HG02840 (cell line): ENCODE data around the gene PIGU.

ENCODE experiments used
- ATAC-seq: cut with Tn5 transposase; IDR thresholded peaks from one replicate; pipeline ENCODE4 v1.9.1; 2021; ENCODE audit warnings: mild to moderate bottlenecking, moderate library complexity, moderate number of reproducible peaks; ENCODE audit not compliant: unreplicated experiment, low FRiP score

The PIGU gene

DNA sequence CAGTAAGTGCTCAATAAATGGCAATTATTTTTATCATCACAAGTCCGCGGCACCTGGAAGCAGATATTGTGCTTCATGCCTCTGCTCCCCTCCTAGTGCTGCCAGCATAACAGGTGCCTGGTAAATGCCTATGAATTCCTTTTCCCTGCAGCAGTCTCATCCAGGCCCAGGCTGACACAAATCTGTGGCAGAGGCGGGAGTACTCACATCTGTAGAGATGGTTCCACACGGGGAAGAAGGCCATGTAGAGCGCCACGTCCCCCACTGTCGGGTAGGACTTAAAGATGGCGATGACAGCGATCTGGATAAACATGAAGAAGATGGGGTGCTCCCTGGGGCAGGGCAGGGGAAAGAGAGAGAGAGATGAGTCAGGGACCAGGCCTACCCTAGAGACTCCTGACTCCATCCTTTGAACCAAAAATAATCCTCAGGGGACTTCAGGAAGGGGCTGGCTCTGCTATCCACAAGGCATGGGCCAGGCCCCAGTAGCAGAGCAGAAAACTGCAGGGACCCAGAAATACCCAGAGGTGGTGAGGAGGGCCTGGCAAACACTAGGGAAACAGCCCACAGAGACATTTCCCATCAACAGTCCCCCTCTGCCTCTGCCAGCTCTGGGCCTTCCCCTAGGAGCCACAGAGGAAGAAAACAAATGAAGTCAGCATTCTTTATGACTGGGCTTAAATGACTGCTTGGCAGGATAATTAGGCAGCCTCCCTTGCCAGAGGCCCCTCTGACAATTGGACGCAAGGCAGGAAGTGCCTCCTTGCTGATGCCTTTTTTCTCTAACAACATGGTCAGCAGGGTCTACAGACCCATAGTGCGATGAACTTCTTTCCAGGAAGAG lies 95.3 kb downstream of the PIGU start:
- ATAC-seq = no peak

DNA sequence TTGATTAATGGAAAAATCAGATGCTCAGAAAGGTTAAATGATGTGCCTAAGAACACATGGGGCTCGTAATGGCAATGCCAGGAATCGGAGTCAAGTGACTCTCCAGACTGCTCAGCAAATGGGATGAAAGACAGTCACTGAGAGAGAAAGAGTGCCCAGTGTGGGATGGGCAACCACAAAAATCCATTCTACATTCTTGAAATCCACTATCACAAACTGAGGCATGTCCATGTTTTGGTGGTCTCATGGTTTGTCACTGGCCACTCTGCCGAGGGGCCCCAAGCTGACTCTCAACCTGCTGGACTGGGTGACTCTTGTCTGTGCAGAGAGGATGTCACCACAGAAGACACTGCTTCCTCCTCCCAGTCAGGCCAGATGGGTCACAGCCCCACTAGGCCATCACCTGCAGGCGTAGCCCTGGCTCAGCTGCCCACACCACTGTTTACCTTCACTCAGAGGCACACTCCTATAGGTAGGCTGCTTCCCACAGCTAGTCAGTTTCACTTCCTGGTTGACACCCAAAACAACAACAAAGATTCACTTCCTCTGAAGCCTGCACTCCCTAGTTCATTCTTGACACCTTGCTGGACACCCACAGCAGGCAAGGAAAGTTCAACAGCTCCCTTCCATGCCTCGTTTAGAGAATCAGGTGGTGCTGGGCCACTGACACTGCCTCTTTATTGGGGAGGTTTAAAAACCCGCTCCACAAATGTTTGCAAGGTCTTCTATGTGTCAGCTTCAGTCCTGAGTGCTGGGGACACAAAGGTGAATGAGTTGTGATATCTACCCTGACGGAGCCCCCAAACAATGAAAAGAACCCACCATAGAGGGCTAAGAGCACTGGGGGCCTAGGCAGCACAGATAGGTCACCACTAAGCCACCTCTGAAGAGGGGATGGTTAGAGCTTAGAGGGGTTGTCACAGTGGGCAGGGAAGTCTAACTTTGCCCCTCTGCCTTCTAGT lies 96.6 kb downstream of the PIGU start:
- no peak for ATAC-seq

DNA sequence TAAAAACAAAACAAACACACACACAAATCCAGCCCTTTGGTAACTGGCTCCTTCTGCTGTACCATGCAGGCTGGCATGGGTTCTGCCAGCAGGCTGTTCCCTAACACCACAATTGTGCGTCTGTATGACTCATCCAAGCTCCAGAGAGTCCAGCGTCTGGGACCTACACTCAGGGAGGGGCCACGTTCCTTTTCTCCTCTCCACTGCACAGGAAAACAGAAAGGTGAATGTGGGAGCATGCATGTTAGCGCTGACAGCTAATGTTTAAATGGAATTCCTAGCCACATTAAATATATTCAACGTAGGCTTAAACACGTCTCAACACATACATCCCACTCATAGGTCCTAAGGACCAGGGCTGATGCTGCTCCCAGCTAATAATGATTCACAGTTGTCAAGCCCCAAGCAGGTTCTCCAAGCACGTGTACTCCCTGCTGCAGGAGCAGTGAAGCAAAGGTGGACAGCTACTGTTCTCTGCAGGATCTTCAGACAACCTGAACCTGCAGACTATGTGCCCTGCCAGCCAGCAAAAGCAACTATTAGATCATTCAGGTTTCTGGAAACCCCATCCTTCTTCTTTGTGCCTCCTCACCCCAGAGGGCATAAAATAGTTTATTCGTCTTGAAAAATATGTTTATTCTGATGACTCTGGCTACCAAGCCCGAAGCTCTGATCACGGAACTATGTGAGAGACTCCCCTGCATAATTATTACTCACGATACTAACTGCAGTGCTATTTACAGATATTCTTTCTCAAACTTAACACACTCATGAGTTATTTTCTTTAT lies 97.5 kb downstream of the PIGU start:
- ATAC-seq = no peak

DNA sequence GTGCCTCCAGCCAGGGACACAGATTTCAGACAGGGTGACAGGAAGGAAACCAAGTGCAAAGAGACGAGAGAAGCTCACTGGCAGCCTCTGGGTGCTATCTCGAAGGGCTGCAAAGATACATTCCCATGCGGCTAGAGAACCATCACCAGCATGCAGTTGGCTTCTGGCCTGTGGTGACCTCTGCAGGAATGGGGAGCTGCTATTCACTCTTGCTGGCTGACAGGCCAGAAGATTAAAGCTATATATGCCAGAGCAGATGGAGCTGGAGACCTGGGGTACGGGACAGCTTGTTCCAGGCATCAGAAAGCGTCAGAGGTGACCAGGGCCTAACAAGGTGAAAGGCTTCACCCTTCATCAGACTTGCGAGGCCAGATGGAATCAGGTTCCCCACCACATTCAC lies 98.4 kb downstream of the PIGU start:
- ATAC-seq = no peak

DNA sequence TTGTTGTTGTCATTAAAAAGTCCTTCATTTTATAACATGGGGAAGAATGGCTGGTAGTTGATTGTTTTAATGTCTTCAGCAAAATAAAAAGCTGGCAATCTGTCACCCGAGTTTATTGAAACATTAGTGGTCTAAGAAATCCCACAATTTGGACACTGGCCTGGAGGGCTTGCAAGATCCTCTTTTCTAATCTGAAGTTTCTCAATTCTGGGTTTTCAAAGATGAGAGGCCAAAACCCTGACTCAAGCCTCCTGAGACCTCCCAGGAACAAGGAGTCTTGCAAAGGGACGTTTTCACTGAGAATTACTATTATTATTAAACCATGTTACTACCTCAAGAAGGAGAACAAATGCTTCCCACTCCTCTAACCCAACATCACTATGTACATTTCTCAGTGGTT lies 98.9 kb downstream of the PIGU start:
- no peak for ATAC-seq

DNA sequence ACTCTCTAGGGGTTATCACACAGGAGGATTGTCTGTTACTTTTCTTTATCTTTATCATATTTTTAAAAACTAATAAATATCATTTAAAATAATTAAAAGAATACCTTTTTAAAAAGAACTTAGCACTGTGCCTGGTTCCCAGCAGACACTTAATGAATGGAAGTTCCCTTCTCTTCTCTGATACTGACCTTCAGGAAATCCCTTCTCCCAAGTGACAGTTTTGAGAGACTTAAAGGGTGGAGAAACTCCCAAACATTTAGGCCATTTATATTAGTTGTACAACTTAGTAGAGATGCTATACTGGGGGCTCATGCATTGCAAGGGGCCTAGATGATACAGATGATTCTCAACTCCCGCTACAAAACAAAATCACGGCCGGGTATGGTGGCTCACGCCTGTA lies 99.8 kb downstream of the PIGU start:
- no peak for ATAC-seq

DNA sequence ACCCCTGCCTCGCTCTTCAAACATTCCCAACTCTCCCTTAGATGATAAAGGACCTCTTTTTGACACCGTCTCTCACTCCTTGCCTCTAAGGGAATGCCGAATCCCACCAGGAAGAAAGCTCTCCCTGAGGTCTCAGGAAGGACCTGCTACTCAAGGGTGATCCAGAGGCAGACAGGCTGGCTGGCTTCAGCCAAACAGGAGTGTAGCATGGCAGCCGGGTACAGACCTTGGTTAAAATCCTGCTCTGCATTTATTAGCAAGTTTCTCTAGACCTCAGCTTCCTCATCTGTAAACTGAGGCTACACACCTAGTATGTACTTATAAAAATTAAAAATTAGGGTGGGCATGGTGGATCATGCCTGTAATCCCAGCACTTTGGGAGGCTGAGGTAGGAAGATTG lies 101.1 kb downstream of the PIGU start:
- no peak for ATAC-seq

DNA sequence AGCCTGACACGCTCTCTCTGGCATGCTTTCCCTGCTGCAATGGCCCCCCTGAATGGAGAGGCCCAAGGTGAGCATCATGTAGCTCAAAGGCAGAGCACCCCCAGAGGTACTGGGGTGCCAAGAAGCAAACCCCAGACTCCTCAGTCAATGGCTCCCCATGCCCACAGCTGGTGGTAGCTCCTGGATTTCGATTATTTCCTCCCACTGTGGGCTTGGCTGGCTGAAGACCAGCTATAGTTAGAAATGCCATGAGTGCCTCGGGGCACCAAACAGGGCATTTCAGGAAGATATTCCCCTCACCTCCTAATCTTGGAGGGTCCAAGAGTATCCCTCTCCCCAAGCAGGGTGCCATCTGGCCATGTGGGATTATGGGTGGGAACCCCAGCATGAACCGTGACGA lies 101.6 kb downstream of the PIGU start:
- ATAC-seq = no peak

DNA sequence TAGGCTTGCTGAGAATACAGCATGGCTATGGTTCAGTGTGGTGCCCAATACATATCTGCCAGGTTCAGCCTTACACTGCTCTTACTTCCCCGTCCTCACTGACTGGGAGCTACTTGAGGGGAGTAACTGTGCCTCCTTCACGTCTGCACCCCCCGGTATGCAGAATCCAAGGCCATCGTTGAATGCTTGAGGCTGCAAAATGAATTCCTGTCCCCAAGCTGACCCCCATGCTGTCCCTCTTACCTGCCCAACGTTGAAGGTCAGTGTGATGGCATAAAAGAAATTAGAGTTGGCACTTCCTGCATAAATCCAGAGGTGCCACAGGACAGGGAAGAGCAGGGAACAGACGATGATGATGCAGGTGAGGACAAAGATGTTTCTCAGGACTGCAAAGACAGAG lies 102.0 kb downstream of the PIGU start:
- ATAC-seq = no peak

DNA sequence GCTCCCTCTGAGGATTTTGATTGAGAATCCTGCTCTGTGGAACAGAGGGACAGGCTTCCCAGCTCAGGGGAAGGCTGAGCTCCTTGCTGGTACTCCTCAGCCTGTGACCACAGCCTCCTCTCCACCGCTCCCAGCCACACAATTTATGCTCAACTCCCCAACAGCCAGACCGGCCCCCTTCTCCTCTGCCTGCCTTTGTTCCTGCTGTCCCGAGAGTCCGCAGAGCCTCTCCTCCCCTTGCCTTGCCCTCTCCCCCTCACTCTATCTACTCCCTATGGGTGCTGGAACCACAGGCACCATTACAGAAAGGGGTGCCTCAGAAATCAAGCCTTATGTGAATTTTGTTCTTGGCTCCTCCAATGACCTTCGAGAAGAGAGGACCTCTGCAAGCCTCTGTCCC lies 102.5 kb downstream of the PIGU start:
- no peak for ATAC-seq

DNA sequence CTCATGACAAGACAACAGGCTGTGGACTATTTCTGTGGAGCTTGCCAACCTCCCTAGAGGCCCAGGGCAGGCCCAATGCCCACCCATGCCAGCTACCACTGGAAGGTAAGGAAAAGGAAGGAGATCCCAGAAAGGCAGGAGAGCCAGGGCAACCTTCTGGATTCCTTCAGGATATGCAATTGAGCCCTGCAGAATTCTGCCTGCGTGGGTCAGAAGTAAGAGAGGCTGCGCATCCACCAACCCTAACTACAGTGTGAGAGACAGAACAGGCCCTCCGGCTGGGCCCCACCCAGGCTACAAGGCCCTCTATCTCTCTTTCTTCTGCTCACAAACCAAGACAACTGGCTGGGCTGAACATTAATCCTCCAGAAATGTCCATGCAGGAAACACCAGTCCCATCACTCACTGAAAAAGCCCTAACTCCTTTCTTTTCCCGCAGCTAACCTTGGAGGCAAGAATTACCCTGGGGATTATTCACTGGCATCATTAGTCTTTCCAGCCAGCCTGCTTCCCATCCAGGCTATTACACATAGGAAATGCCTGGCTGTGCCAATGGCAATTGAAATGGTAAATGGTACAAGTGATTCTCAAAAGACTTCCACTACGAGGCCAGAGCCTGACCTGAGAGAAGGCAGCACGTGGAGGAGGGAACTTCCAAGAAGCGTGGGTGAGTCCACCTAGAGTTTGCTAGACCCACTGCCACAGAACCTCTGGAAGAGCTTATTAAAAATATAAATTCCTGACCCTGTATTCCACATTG lies 103.2 kb downstream of the PIGU start:
- no peak for ATAC-seq

DNA sequence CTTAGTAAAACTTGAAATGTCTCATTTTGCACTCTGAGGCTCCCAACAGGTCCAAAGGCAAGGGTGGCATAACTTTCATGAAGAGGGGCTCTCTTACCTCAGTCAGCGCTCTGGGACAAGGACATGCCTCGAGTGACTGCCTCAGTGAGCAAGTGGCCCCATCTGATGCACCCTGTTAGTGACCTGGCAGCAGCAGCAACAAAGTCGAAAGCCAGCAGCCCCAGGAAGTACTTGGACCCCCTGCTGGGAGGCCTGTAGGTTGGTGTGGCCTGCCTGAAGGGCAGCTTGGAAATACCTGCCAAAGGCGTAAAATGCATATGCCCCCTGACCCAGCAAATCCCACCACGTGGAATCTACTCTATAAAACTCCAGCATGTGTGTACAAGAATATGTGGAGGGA lies 105.1 kb downstream of the PIGU start:
- no peak for ATAC-seq

DNA sequence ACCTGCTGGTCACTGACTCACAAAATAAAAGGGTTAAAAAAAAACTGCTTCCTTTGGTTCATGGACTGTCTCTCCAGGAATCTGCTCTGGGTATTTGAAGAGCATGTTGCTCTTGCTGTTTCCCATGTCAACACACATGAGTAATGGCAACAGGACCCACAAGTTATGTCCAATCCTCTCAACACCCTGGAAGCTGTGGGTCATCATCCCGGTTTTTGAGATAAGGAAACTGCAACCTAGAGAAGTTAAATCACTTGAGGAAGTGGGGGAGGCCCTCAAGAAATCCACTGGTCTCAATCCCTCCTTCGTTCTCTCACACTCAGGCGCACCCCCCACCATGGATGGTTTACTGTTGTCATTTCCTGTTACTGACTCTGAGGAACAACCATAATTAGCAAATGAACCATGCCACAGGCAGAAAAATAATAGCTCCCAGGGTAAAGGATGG lies 106.0 kb downstream of the PIGU start:
- ATAC-seq = no peak

DNA sequence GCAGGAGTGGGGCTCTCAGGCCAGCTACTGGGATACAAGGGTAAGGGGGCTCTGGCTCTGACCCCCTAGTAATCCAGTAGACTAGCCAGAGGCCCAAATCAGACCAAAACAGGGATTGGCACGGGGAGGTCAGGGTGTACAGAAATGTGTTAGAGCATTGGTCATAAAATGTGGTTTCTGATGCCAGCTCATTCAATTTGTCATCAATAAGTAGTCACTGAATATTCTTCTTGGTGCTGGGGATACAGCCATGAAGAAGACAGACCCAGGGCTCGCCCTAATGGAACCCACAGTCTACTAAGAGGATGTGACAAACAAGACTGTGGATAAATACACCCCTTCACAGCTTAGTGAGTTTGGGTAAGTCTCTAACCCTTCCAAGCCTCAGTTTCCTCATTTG lies 107.3 kb downstream of the PIGU start:
- ATAC-seq = no peak

DNA sequence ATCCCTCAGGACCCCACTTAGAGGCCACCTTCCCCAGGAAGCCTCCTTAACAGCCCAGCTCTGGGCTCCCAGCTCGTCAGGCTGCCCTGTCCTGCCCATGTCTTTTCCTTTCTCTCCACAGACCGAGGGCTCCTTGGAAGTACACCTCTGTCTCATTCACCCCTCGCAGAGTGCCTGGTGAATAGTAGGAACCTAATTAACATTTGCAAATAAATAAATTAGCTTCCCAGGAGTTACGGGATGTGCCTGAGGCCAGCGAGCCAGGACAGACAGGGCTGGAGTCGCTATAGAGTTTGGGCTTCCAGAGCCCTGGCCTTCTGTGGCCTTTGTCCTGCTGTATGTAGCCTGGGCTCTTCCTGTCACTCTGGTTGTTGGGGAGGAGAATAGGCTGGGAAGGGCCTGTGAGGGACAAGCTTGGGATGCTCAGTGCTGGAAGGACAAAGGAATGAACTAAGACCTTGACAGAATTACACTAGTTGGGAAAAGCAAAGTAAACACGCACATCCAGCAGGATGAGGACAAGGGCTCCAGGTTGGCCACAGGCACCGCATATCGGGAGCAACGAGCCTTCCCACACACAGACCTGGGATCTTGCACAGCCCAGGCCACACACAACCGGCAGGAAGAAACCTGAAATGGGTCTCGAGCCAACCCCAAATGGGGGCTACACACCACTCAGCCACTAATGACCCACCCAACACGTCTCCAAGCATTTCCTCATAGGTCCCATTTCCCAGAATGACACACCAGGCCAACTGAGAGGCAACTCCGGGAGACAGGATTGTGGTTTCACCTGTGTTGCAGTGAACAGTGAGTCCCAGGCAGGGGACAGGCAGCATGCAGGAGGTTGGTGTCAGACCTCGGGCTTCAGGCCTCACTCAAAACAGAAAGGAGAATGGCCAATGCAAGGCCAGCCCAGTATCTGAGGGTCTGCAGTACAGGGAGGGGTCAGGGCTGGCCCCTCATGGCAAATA lies 108.7 kb downstream of the PIGU start:
- no peak for ATAC-seq

DNA sequence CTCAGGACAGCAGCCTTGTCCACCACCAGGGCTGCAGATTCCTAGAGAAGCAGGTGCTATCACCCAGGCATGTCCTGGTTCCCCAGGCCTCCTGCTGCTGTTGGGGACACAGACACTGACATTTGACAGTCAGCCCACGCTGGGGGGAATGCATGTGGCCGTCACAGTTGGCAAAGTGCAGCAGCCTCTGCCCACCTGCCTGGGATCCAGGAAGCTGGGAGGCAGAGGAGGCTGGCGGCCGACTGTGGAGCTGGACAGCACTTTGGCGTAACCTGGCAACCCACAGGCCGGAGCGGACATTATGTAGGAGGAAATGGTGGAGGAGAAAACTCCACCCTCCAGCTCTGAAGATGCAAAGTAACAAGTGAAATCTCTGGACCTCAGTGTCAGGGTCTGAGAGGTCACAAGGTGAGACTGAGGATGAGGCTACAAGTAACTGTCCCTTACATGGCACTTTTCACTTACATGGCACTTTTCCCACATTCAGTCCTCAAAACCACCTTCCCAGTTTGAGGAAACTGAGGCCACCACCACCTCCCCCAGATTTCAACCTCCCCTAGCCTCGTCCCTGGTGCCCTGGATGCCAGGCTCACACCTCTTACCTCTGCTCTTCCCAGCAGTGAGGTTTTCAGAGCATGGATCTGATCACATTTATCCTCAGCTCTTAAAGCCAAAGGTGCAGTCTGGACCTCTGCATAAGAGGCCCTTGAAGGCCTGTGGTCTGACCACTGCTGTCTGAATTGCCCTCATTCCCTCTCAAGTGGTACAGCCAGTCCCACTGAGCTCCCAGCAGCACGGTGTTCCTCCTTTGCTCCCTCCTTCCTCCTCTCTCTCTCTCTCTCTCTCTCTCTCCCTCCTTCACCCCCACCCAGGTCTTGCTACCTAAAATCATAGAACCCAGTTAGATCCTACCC lies 109.7 kb downstream of the PIGU start:
- ATAC-seq = no peak

DNA sequence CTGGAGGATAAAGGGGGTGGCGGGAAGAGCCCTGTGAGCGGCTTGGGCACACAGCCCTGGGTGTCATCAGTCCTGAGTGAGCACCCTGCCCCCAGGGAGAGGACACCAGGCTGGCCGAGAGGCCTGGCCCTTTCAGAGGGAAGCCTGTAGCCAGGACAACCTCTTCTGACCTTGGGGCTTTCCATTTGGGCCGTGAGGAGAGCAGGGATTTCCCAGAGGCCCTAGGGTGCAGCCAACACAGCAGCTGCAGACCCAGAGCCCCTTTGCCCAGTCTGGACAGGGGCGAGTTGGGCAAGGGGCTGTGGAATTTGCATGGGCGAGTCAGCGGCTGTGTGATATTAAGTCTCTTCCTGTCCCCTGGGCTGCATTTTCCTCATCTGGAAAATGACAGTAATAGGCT lies 112.1 kb downstream of the PIGU start:
- no peak for ATAC-seq

DNA sequence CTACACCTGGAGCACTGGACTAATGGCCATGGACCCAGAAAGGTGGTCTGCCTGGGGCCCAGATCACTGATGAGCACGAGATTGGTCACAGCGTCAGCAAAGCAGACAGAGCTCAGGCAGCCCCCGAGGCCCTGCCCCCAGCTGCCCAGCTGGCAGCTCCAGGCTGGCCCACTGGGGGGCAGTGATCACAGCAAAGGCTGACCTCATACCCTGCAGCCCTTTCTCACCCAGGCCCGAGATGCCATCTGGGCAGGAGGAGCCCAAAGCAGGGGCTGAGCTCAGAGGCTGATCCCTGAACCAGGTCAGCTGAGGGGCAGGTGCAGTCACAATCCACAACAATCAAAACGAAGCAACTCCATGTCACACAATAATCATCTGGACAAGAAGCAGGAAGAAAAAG lies 114.3 kb downstream of the PIGU start:
- no peak for ATAC-seq
